ENCODE measurements around the gene NPHS1. TPM values are rescaled to one million over a fixed set of nuclear protein-coding genes. Genes with fewer than 3 reads are reported as not detected.

The NPHS1 gene
- total RNA-seq, 1 experiment from 2014 or later = not detected

GRCh38 chr19:35818445-35818844, 33.9 kb downstream of the NPHS1 start:
- H3K36me3 ChIP-seq (ENCODE audit: insufficient read depth, low read length, poor library complexity, severe bottlenecking) = no peaks in the 10 kb centered on the region
- intact Hi-C loops (cut with micrococcal nuclease; ENCODE audit: unreplicated experiment) = no loop called here
- no peaks in the 10 kb centered on the region for H3K4me1 ChIP-seq (ENCODE audit: insufficient read depth, low read length, poor library complexity, severe bottlenecking)
- POLR2A ChIA-PET (ENCODE audit: low non-redundant PET) = no interaction called here
- no TSS peak for BruUV-seq (replicated peaks)
- H3K27me3 ChIP-seq (replicated peaks; ENCODE audit: insufficient read depth, low read depth, low read length, poor library complexity) = peaks cover 4% of the 10 kb centered on the region
- TF ChIP-seq CTCF (conservative IDR thresholded peaks at IDR 0.05; ENCODE audit: low read depth, low read length) = no peak
- TF ChIP-seq EZH2 (IDR thresholded peaks at IDR 0.05; ENCODE audit: borderline replicate concordance, low read depth, low read length, poor library complexity, severe bottlenecking) = no peak
- H3K27ac ChIP-seq (ENCODE audit: low read depth, low read length, poor library complexity, severe bottlenecking) = no peak overlapping the region
- CTCF ChIA-PET = no interaction called here
- H3K9me3 ChIP-seq (ENCODE audit: low read depth, low read length, poor library complexity, severe bottlenecking) = no peaks in the 10 kb centered on the region
- no peak for DNase-seq (ENCODE audit: low spot score)
- no peak overlapping the region for H3K4me3 ChIP-seq (ENCODE audit: low read depth, low read length, poor library complexity, severe bottlenecking)

DNA sequence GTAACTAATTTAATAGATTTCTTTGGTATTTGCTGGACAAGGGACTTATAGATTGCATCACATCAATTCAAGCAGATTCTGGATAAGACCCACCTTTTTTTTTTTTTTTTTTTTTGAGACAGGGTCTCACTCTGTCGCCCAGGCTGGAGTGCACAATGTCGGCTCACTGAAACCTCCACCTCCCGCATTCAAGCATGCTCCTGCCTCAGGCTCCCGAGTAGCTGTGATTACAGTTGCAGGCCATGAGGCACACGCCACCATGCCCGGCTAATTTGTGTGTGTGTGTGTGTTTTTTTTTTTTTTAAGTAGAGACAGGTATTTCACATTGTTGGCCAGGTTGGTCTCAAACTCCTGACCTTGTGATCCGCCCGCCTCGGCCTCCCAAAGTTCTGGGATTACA, 35.5 kb downstream of the NPHS1 start:
- CTCF ChIA-PET = no interaction called here
- POLR2A ChIA-PET (ENCODE audit: low non-redundant PET) = no interaction called here
- Histone ChIP-seq H3K27ac (ENCODE audit: low read depth, low read length, poor library complexity, severe bottlenecking) (no peak overlapping the region), H3K4me1 (ENCODE audit: insufficient read depth, low read length, poor library complexity, severe bottlenecking) (no peaks in the 10 kb centered on the region), H3K36me3 (ENCODE audit: insufficient read depth, low read length, poor library complexity, severe bottlenecking) (no peaks in the 10 kb centered on the region), H3K4me3 (ENCODE audit: low read depth, low read length, poor library complexity, severe bottlenecking) (no peak overlapping the region), H3K9me3 (ENCODE audit: low read depth, low read length, poor library complexity, severe bottlenecking) (no peaks in the 10 kb centered on the region), H3K27me3 (replicated peaks; ENCODE audit: insufficient read depth, low read depth, low read length, poor library complexity) (peaks cover 4% of the 10 kb centered on the region)
- no TSS peak for BruUV-seq (replicated peaks)
- DNase-seq (ENCODE audit: low spot score) = no peak
- no peak for TF ChIP-seq CTCF (conservative IDR thresholded peaks at IDR 0.05; ENCODE audit: low read depth, low read length)
- no peak for TF ChIP-seq EZH2 (IDR thresholded peaks at IDR 0.05; ENCODE audit: borderline replicate concordance, low read depth, low read length, poor library complexity, severe bottlenecking)
- intact Hi-C loops (cut with micrococcal nuclease; ENCODE audit: unreplicated experiment) = no loop called here

DNA sequence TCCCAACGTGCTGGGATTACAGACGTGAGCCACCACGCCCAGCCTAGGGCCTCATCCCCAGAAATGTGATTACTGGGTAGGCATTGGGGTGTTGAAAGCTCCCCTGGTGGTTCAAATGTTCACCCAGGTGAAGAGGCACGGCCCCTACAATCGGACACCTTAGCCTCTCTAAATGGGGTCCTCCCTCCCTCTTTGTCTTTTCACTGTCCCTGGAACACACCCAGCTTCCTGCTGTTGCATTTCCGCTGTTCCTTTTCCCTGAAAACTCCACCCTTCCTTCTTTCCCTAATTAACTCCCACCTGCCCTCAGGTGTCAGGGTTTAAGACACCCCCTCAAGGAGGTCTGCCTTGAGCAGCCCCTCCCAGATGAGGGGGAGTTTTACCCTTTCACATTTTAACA, 36.0 kb downstream of the NPHS1 start:
- ChIA-PET CTCF (no interaction called here), POLR2A (ENCODE audit: low non-redundant PET) (no interaction called here)
- Histone ChIP-seq H3K4me3 (ENCODE audit: low read depth, low read length, poor library complexity, severe bottlenecking) (no peak overlapping the region), H3K9me3 (ENCODE audit: low read depth, low read length, poor library complexity, severe bottlenecking) (no peaks in the 10 kb centered on the region), H3K27ac (ENCODE audit: low read depth, low read length, poor library complexity, severe bottlenecking) (no peak overlapping the region), H3K4me1 (ENCODE audit: insufficient read depth, low read length, poor library complexity, severe bottlenecking) (no peaks in the 10 kb centered on the region), H3K27me3 (replicated peaks; ENCODE audit: insufficient read depth, low read depth, low read length, poor library complexity) (peaks cover 4% of the 10 kb centered on the region), H3K36me3 (ENCODE audit: insufficient read depth, low read length, poor library complexity, severe bottlenecking) (no peaks in the 10 kb centered on the region)
- no peak for TF ChIP-seq CTCF (conservative IDR thresholded peaks at IDR 0.05; ENCODE audit: low read depth, low read length)
- no peak for TF ChIP-seq EZH2 (IDR thresholded peaks at IDR 0.05; ENCODE audit: borderline replicate concordance, low read depth, low read length, poor library complexity, severe bottlenecking)
- intact Hi-C loops (cut with micrococcal nuclease; ENCODE audit: unreplicated experiment) = no loop called here
- no TSS peak for BruUV-seq (replicated peaks)
- no peak for DNase-seq (ENCODE audit: low spot score)
